BE2C (cell line): ENCODE measurements around the gene CRYBB3.

ENCODE experiments used
- DNase-seq: peaks from one replicate; pipeline ENCODE4 v3.0.0-alpha.2; 2020
- H3K27me3 ChIP-seq: fragments of 250-450 bp; sonication (Bioruptor Pico); 2 replicates; pipeline ENCODE4 v1.5.1; 2020; ENCODE audit warnings: mild to moderate bottlenecking
- H3K36me3 ChIP-seq: fragments of 250-450 bp; sonication (Bioruptor Pico); 2 replicates; pipeline ENCODE4 v1.5.1; 2020; ENCODE audit warnings: mild to moderate bottlenecking
- H3K4me1 ChIP-seq: fragments of 250-450 bp; sonication (Bioruptor Pico); 2 replicates; pipeline ENCODE4 v1.5.1; 2020
- H3K4me3 ChIP-seq: 2 replicates; pipeline ENCODE4 v1.5.1; 2011; ENCODE audit warnings: low read depth, low read length
- H3K9me3 ChIP-seq: fragments of 250-450 bp; sonication (Bioruptor Pico); 2 replicates; pipeline ENCODE4 v1.5.1; 2020
- CTCF ChIP-seq: IDR thresholded peaks from 2 replicates; pipeline ENCODE4 v1.5.1; 2012; ENCODE audit warnings: mild to moderate bottlenecking, low read depth, low read length

The CRYBB3 gene

GRCh38 chr22:25160120-25160996, 39.3 kb upstream of the CRYBB3 start:
- Histone ChIP-seq H3K4me1 (no peaks in the 10 kb centered on the region), H3K9me3 (no peaks in the 10 kb centered on the region), H3K36me3 (no peaks in the 10 kb centered on the region), H3K4me3 (no peak overlapping the region), H3K27me3 (no peaks in the 10 kb centered on the region)
- no peak for DNase-seq
- TF ChIP-seq CTCF = no peak

- TF ChIP-seq CTCF = no peak
- Histone ChIP-seq H3K27me3 (no peaks in the 10 kb centered on the region), H3K4me1 (no peaks in the 10 kb centered on the region), H3K36me3 (no peaks in the 10 kb centered on the region), H3K4me3 (no peak overlapping the region), H3K9me3 (no peaks in the 10 kb centered on the region)
- no peak for DNase-seq
Observed at GRCh38 chr22:25161017-25161915, 38.4 kb upstream of the CRYBB3 start.

- H3K36me3 ChIP-seq = no peaks in the 10 kb centered on the region
- no peak for DNase-seq
- H3K27me3 ChIP-seq = no peaks in the 10 kb centered on the region
- no peaks in the 10 kb centered on the region for H3K9me3 ChIP-seq
- no peak for TF ChIP-seq CTCF
- no peak overlapping the region for H3K4me3 ChIP-seq
- no peaks in the 10 kb centered on the region for H3K4me1 ChIP-seq
Observed at GRCh38 chr22:25161916-25162530, 37.6 kb upstream of the CRYBB3 start.

GRCh38 chr22:25162561-25162960, 37.1 kb upstream of the CRYBB3 start:
- no peak for DNase-seq
- no peaks in the 10 kb centered on the region for H3K4me1 ChIP-seq
- H3K9me3 ChIP-seq = no peaks in the 10 kb centered on the region
- no peak overlapping the region for H3K4me3 ChIP-seq
- no peaks in the 10 kb centered on the region for H3K27me3 ChIP-seq
- H3K36me3 ChIP-seq = no peaks in the 10 kb centered on the region
- no peak for TF ChIP-seq CTCF

- Histone ChIP-seq H3K27me3 (no peaks in the 10 kb centered on the region), H3K4me3 (no peak overlapping the region), H3K36me3 (no peaks in the 10 kb centered on the region), H3K4me1 (no peaks in the 10 kb centered on the region), H3K9me3 (no peaks in the 10 kb centered on the region)
- no peak for DNase-seq
- no peak for TF ChIP-seq CTCF
Observed at GRCh38 chr22:25165785-25166184, 33.9 kb upstream of the CRYBB3 start.
